GM10266 (cell line): ENCODE measurements around the gene KCTD2.

ENCODE experiments used
- DNase-seq: peaks from one replicate; pipeline ENCODE4 v3.0.0; 2012; ENCODE audit errors: extremely low spot score
- CTCF ChIP-seq: IDR thresholded peaks from 2 replicates; pipeline ENCODE4 v1.5.1; 2012; ENCODE audit warnings: mild to moderate bottlenecking, low read depth; ENCODE audit not compliant: control insufficient read depth, insufficient read depth; ENCODE audit errors: missing control alignments

The KCTD2 gene

GRCh38 chr17:75105126-75106080 lies 58.4 kb downstream of the KCTD2 start:
- DNase-seq = peak; percentile 76
- peak; percentile 62 for TF ChIP-seq CTCF

DNA sequence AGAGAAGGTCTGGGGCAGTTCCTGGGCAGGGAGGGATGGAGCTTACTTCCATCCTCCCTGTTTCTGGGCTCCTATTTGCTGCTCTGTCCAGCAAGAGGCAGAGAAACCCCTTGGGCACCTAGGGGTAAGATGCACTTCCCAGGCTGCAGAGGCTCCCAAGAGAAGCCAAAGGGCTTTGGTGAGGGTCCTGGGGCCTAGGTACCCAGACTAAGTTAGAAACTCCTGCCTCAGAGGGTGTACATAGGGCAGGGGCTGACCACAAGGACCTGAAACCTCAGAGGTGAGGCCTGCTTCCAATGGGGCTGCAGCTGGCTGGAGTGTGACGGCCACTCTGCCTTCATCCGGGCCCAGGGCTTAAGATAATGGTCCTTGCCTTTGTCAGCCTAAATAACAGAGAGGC lies 61.2 kb downstream of the KCTD2 start:
- no peak for TF ChIP-seq CTCF
- no peak for DNase-seq

GRCh38 chr17:75109046-75109406 lies 62.0 kb downstream of the KCTD2 start:
- DNase-seq = peak; percentile 45
- TF ChIP-seq CTCF = no peak

- DNase-seq = peak; percentile 94
- no peak for TF ChIP-seq CTCF
Observed at GRCh38 chr17:75109407-75110233, 62.6 kb downstream of the KCTD2 start, which contains the start of gene ARMC7. ARMC7 (plus strand) TSS chr17:75109969; CDS start chr17:75110289, 320 bp downstream.

DNA sequence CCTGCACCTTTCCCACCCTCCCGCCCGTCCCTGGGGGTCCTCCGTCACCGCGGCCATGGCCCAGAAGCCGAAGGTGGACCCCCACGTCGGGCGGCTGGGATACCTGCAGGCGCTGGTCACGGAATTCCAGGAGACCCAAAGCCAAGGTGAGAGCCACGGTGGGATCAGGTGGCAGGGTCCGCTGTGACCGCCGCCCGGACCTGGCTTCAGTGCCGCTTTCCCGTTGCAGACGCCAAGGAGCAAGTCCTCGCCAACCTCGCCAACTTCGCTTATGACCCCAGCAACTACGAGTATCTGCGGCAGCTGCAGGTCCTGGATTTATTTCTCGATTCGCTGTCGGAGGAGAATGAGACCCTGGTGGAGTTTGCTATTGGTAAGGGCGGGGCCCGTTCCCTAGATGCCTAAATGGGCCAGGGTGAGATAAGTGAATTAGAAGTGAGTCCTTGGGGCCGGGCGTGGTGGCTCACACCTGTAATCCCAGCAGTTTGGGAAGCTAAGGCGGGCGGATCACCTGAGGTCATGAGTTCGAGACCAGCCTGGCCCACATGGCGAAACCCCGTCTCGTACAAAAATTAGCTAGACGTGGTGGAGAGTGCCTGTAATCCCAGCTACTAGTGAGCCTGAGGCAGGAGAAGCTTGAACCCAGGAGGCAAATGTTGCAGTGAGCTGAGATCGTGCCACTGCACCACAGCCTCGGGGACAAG lies 63.4 kb downstream of the KCTD2 start:
- DNase-seq = no peak
- TF ChIP-seq CTCF = no peak

- TF ChIP-seq CTCF = no peak
- no peak for DNase-seq
Observed at GRCh38 chr17:75111777-75112335, 64.8 kb downstream of the KCTD2 start.
